Mammary epithelial cell (primary cell): ENCODE measurements around the gene VPS37C.

Experiments
- EZH2 ChIP-seq: IDR thresholded peaks from 2 replicates; pipeline ENCODE4 v1.6.1; 2012; ENCODE audit warnings: low read length, inconsistent platforms, borderline replicate concordance
- TF ChIP-seq, protein P1 (sequence below), 2 donors: IDR thresholded peaks in 1 of 2; conservative IDR thresholded peaks in 1 of 2; 2 replicates each; pipeline ENCODE4 v1.5.1; 2011 to 2012; ENCODE audit warnings: inconsistent platforms in 2 of 2, low read length in 2 of 2, mild to moderate bottlenecking in 2 of 2, control low read depth in 1 of 2, low read depth in 1 of 2; ENCODE audit not compliant: insufficient read depth in 1 of 2; ENCODE audit errors: extremely low read depth in 1 of 2

DNA sequence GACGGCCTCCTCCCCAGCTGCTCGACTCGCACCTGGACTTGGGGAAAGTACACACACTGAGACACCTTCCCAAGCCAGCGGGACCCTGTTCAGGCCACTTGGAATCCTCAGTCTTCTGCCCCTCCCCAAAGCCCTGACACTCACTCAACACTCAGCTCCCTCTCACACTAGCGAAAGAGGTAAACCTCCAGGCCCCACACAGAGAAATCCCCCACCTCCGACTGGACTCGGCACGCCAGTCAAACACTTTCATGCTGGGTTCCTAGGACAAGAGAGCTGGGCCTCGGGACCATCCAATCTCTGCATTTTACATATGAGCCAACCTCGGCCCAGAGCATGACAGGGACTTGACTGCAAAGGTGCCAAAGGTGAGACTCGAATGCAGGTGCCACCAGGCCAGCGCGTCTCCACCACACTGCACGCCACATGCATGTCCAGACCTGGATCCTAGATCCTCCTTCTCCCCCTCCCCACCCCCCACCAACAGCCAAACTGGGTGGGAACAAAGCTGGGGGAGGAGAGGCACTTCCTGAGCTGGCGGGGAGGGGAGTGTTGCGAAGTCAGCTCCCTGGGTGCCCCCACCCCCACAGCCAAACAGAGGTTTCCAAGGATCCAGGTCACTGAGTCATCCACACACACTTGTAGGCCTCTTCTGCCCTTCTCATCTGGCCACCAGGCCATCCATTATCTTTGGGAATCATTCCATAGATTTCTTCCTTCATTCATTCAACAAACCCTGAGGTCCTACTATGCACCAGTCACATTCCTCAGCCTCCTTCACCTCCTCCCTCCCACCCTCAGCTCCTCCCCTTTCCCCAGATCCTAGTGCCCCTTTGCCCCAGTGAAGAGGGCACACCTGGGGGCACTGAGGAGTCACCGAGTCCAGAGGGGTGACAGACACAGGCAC lies 69.6 kb downstream of the VPS37C start:
- TF ChIP-seq, protein P1, sequence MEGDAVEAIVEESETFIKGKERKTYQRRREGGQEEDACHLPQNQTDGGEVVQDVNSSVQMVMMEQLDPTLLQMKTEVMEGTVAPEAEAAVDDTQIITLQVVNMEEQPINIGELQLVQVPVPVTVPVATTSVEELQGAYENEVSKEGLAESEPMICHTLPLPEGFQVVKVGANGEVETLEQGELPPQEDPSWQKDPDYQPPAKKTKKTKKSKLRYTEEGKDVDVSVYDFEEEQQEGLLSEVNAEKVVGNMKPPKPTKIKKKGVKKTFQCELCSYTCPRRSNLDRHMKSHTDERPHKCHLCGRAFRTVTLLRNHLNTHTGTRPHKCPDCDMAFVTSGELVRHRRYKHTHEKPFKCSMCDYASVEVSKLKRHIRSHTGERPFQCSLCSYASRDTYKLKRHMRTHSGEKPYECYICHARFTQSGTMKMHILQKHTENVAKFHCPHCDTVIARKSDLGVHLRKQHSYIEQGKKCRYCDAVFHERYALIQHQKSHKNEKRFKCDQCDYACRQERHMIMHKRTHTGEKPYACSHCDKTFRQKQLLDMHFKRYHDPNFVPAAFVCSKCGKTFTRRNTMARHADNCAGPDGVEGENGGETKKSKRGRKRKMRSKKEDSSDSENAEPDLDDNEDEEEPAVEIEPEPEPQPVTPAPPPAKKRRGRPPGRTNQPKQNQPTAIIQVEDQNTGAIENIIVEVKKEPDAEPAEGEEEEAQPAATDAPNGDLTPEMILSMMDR (conservative IDR thresholded peaks at IDR 0.05 in 1 of 2, IDR thresholded peaks at IDR 0.05 in 1 of 2; ENCODE audit: extremely low read depth in 1 of 2, insufficient read depth in 1 of 2, low read depth in 1 of 2, low read length in 2 of 2): no peak
- no peak for TF ChIP-seq EZH2
